ENCODE results near the gene TPD52L2. TPM values are rescaled to one million over a fixed set of nuclear protein-coding genes. Genes with fewer than 3 reads are reported as not detected.
A peak's percentile ranks its signal among the peaks of the same experiment; 100 is the strongest.

The TPD52L2 gene
- total RNA-seq, 1 experiment from 2014 or later, result 149 TPM

DNA sequence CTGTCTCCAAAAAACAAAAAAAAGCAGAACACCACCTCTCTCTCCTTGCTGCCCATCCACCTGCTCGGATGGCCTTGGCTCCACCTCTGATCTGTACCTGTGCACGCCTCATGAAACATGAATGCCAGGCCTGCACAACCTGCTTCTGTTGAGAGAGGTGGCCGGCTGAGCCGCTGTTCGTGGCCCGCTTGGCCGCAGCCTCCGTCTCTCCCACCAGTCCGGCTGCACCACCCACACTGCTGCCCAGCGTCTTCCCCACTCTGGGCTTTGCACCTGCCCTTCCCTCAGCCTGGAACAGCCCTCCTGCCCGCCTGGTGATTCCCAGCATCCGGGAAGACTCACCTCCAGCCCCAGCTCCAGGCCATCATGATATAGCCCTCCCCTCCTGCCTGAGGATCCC, 21.8 kb upstream of the TPD52L2 start:
- TF ChIP-seq, protein P1, sequence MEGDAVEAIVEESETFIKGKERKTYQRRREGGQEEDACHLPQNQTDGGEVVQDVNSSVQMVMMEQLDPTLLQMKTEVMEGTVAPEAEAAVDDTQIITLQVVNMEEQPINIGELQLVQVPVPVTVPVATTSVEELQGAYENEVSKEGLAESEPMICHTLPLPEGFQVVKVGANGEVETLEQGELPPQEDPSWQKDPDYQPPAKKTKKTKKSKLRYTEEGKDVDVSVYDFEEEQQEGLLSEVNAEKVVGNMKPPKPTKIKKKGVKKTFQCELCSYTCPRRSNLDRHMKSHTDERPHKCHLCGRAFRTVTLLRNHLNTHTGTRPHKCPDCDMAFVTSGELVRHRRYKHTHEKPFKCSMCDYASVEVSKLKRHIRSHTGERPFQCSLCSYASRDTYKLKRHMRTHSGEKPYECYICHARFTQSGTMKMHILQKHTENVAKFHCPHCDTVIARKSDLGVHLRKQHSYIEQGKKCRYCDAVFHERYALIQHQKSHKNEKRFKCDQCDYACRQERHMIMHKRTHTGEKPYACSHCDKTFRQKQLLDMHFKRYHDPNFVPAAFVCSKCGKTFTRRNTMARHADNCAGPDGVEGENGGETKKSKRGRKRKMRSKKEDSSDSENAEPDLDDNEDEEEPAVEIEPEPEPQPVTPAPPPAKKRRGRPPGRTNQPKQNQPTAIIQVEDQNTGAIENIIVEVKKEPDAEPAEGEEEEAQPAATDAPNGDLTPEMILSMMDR (conservative IDR thresholded peaks at IDR 0.05), result no peak
- no peak for TF ChIP-seq EZH2 (IDR thresholded peaks at IDR 0.05; ENCODE audit: low read depth)
- Histone ChIP-seq H3K4me1 (replicated peaks; ENCODE audit: insufficient read depth) (peaks cover 23% of the 10 kb centered on the region), H3K27me3 (ENCODE audit: insufficient read depth, low read depth) (peaks cover 5% of the 10 kb centered on the region; the same call in 1 of the 2 replicates), H2AFZ (no peak overlapping the region), H3K4me3 (no peak overlapping the region), H3K27ac (no peak overlapping the region), H3K4me2 (no peak overlapping the region), H3K9me2 (ENCODE audit: insufficient read depth) (no peaks in the 10 kb centered on the region), H4K20me1 (ENCODE audit: insufficient read depth) (0 out of 2 replicates have a peak, but pooled peaks cover 3% of the 10 kb centered on the region), H3F3A (ENCODE audit: insufficient read depth, low read depth) (peaks cover 11% of the 10 kb centered on the region; the same call in 1 of the 2 replicates), H3K79me2 (ENCODE audit: low read depth) (no peaks in the 10 kb centered on the region), H3K36me3 (ENCODE audit: low read depth) (no peaks in the 10 kb centered on the region), H3K9me3 (ENCODE audit: insufficient read depth, low read depth) (no peaks in the 10 kb centered on the region)
- intact Hi-C loops (cut with micrococcal nuclease; ENCODE audit: unreplicated experiment), result no loop called here
- POLR2A ChIA-PET (ENCODE audit: unreplicated experiment), result no interaction called here
- no peak for DNase-seq
- no TSS peak for BruUV-seq (replicated peaks)
- CTCF ChIA-PET, result no interaction called here

DNA sequence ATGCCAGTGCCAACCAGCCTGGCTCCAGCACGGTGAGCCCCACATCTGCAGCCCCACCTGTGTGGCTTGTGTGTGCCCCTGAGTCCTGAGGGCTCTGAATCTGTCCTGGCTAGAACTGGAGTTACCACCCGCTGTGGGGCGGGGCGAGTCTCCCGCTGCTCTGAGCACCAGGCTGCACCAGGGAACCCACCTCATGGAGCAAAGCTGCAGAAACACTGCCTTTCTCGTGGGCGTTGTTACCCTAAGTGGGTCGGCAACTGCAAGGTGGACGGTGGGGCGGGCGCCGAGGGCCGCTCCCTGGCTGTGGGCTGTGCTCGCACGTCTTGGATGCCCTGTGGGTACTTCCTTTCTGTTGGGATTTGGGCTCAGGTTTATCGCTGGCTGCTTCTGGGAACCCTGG, 21.3 kb upstream of the TPD52L2 start:
- no peaks in the 10 kb centered on the region for H3K79me2 ChIP-seq (ENCODE audit: low read depth)
- intact Hi-C loops (cut with micrococcal nuclease; ENCODE audit: unreplicated experiment), result no loop called here
- no peak overlapping the region for H2AFZ ChIP-seq
- no peaks in the 10 kb centered on the region for H3K9me2 ChIP-seq (ENCODE audit: insufficient read depth)
- TF ChIP-seq EZH2 (IDR thresholded peaks at IDR 0.05; ENCODE audit: low read depth), result no peak
- TF ChIP-seq, protein P1 (conservative IDR thresholded peaks at IDR 0.05), result no peak
- ChIA-PET CTCF (no interaction called here), POLR2A (ENCODE audit: unreplicated experiment) (no interaction called here)
- H3K27ac ChIP-seq, result no peak overlapping the region
- H3K27me3 ChIP-seq (ENCODE audit: insufficient read depth, low read depth), result peaks cover 5% of the 10 kb centered on the region; the same call in 1 of the 2 replicates
- peaks cover 28% of the 10 kb centered on the region for H3K4me1 ChIP-seq (replicated peaks; ENCODE audit: insufficient read depth)
- no peak overlapping the region for H3K4me3 ChIP-seq
- 0 out of 2 replicates have a peak, but pooled peaks cover 3% of the 10 kb centered on the region for H4K20me1 ChIP-seq (ENCODE audit: insufficient read depth)
- H3K4me2 ChIP-seq, result no peak overlapping the region
- H3K36me3 ChIP-seq (ENCODE audit: low read depth), result no peaks in the 10 kb centered on the region
- peak in 1 of 2 experiments; percentile 17 for DNase-seq
- BruUV-seq (replicated peaks), result no TSS peak
- no peaks in the 10 kb centered on the region for H3K9me3 ChIP-seq (ENCODE audit: insufficient read depth, low read depth)
- peaks cover 16% of the 10 kb centered on the region; the same call in 1 of the 2 replicates for H3F3A ChIP-seq (ENCODE audit: insufficient read depth, low read depth)

DNA sequence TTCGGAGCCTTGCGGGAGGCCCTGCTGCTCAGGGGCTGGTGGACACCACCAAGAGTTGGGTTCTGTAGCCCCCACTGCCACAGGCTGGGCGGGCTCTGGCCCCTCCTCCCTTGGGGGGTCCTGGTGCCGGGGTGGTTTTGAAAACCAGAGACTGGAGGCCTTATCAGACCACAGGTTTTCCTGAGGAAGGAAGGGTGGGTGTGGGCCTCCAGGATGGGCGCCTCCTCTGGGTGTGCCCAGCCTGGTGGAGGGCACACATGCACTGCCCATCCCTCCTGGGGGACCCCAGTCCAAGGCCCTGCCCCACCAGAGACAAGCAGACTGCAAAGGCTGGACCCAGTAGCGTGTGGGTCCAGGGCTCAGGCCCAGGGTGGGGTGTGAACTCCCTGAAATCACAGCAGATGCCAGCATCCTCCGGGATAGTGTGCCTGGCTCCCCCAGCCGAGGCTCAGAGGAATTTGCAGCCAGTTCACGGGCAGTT, 20.5 kb upstream of the TPD52L2 start:
- H3K4me1 ChIP-seq (replicated peaks; ENCODE audit: insufficient read depth), result peaks cover 31% of the 10 kb centered on the region
- H3F3A ChIP-seq (ENCODE audit: insufficient read depth, low read depth), result peaks cover 16% of the 10 kb centered on the region; the same call in 1 of the 2 replicates
- H4K20me1 ChIP-seq (ENCODE audit: insufficient read depth), result 0 out of 2 replicates have a peak, but pooled peaks cover 3% of the 10 kb centered on the region
- peak in 1 of 2 experiments; percentile 26 for DNase-seq
- no peaks in the 10 kb centered on the region for H3K9me3 ChIP-seq (ENCODE audit: insufficient read depth, low read depth)
- no TSS peak for BruUV-seq (replicated peaks)
- peaks cover 5% of the 10 kb centered on the region; the same call in 1 of the 2 replicates for H3K27me3 ChIP-seq (ENCODE audit: insufficient read depth, low read depth)
- ChIA-PET CTCF (no interaction called here), POLR2A (ENCODE audit: unreplicated experiment) (no interaction called here)
- no peak overlapping the region for H3K4me3 ChIP-seq
- no peak overlapping the region for H2AFZ ChIP-seq
- H3K9me2 ChIP-seq (ENCODE audit: insufficient read depth), result no peaks in the 10 kb centered on the region
- H3K79me2 ChIP-seq (ENCODE audit: low read depth), result no peaks in the 10 kb centered on the region
- intact Hi-C loops (cut with micrococcal nuclease; ENCODE audit: unreplicated experiment), result no loop called here
- H3K36me3 ChIP-seq (ENCODE audit: low read depth), result no peaks in the 10 kb centered on the region
- no peak overlapping the region for H3K4me2 ChIP-seq
- H3K27ac ChIP-seq, result no peak overlapping the region
- TF ChIP-seq, protein P1 (conservative IDR thresholded peaks at IDR 0.05), result no peak
- TF ChIP-seq EZH2 (IDR thresholded peaks at IDR 0.05; ENCODE audit: low read depth), result no peak
